ENCODE data around the gene EGR2. TPM values are rescaled to one million over a fixed set of nuclear protein-coding genes. Genes with fewer than 3 reads are reported as not detected.

EGR2 gene
- total RNA-seq, 1 donor from 2014 or later = 2.3 TPM

Other genes with a start within 250 kb of the EGR2 start
- 34.5 and 34.9 TPM in 2 replicates for gene ADO, start 11.6 kb downstream of the EGR2 start, total RNA-seq

Measured in myocyte (in vitro differentiated cells).